ENCODE results near the gene PTPRZ1.

PTPRZ1 gene

GRCh38 chr7:122068046-122068445 is 195.1 kb downstream of the PTPRZ1 start:
- no peak for TF ChIP-seq FOXP2 (optimal IDR thresholded peaks at IDR 0.05; ENCODE audit: borderline replicate concordance, extremely low read depth, extremely low read length, insufficient read depth)
- TF ChIP-seq POLR2AphosphoS5 (IDR thresholded peaks at IDR 0.05; ENCODE audit: low read depth, low read length), result no peak
- TF ChIP-seq REST (IDR thresholded peaks at IDR 0.05; ENCODE audit: insufficient read depth in 1 of 2, low read depth in 2 of 2, low read length in 2 of 2), result no peak
- TF ChIP-seq SIN3A (IDR thresholded peaks at IDR 0.05; ENCODE audit: borderline replicate concordance, insufficient read depth, low read length), result no peak
- no peak for TF ChIP-seq TAF1 (IDR thresholded peaks at IDR 0.05; ENCODE audit: borderline replicate concordance, insufficient read depth, low read length)

- no peak for TF ChIP-seq TAF1 (IDR thresholded peaks at IDR 0.05; ENCODE audit: borderline replicate concordance, insufficient read depth, low read length)
- TF ChIP-seq POLR2AphosphoS5 (IDR thresholded peaks at IDR 0.05; ENCODE audit: low read depth, low read length), result no peak
- no peak for TF ChIP-seq REST (IDR thresholded peaks at IDR 0.05; ENCODE audit: insufficient read depth in 1 of 2, low read depth in 2 of 2, low read length in 2 of 2)
These were observed 196.0 kb downstream of the PTPRZ1 start for GRCh38 chr7:122068999-122069398.

- TF ChIP-seq REST (IDR thresholded peaks at IDR 0.05; ENCODE audit: insufficient read depth in 1 of 2, low read depth in 2 of 2, low read length in 2 of 2), result no peak
- no peak for TF ChIP-seq TAF1 (IDR thresholded peaks at IDR 0.05; ENCODE audit: borderline replicate concordance, insufficient read depth, low read length)
- no peak for TF ChIP-seq SIN3A (IDR thresholded peaks at IDR 0.05; ENCODE audit: borderline replicate concordance, insufficient read depth, low read length)
- TF ChIP-seq POLR2AphosphoS5 (IDR thresholded peaks at IDR 0.05; ENCODE audit: low read depth, low read length), result no peak
- no peak for TF ChIP-seq FOXP2 (optimal IDR thresholded peaks at IDR 0.05; ENCODE audit: borderline replicate concordance, extremely low read depth, extremely low read length, insufficient read depth)
These were observed 197.1 kb downstream of the PTPRZ1 start for GRCh38 chr7:122070062-122070461.

DNA sequence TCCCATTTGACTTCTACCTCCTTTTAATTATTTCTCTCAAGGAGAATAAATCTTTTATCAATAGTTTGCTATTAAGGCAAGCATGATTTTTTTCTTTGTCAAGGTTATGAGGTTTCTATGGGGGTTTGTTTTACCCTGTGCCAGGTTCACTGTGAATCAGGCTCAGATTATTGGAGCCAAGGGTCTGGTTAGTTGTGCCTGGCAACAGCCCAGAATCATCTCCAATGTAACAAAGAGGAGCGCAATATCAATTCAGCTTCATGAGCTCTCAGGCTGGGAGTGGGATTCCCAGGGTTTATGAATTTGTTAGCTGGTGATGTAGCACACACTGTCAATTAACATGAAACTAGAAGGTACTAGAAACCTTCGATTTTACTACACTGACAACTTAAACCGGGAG is 197.9 kb downstream of the PTPRZ1 start:
- no peak for TF ChIP-seq FOXP2 (optimal IDR thresholded peaks at IDR 0.05; ENCODE audit: borderline replicate concordance, extremely low read depth, extremely low read length, insufficient read depth)
- no peak for TF ChIP-seq TAF1 (IDR thresholded peaks at IDR 0.05; ENCODE audit: borderline replicate concordance, insufficient read depth, low read length)
- no peak for TF ChIP-seq POLR2AphosphoS5 (IDR thresholded peaks at IDR 0.05; ENCODE audit: low read depth, low read length)
- TF ChIP-seq SIN3A (IDR thresholded peaks at IDR 0.05; ENCODE audit: borderline replicate concordance, insufficient read depth, low read length), result no peak
- no peak for TF ChIP-seq REST (IDR thresholded peaks at IDR 0.05; ENCODE audit: insufficient read depth in 1 of 2, low read depth in 2 of 2, low read length in 2 of 2)

DNA sequence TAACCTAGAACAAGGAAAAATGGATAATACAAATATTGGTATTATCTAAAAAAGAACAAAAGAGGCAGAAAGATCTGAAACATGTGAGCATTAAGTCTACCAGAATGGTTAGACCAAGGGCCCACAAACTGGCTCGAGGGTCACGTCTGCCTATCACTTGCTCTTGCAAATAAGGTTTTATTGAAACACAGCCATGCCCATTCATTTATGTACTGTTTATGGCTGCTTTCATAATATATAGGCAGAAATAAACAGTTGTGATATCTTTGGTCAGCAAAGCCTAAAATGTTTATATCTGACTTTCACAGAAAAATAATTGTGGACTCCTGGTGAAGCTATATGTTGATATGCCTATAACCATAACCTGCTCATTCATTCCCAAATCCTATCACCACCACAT is 199.3 kb downstream of the PTPRZ1 start:
- TF ChIP-seq REST (IDR thresholded peaks at IDR 0.05; ENCODE audit: insufficient read depth in 1 of 2, low read depth in 2 of 2, low read length in 2 of 2) (no peak), SIN3A (IDR thresholded peaks at IDR 0.05; ENCODE audit: borderline replicate concordance, insufficient read depth, low read length) (no peak), FOXP2 (optimal IDR thresholded peaks at IDR 0.05; ENCODE audit: borderline replicate concordance, extremely low read depth, extremely low read length, insufficient read depth) (no peak), TAF1 (IDR thresholded peaks at IDR 0.05; ENCODE audit: borderline replicate concordance, insufficient read depth, low read length) (no peak), POLR2AphosphoS5 (IDR thresholded peaks at IDR 0.05; ENCODE audit: low read depth, low read length) (no peak)
